Retinal pigment epithelial cell (primary cell): ENCODE measurements around the gene ALOX5AP.

Source experiments
- DNase-seq: peaks from one replicate; pipeline ENCODE4 v3.0.0-alpha.2; 2010; ENCODE audit warnings: low read depth
- H3K4me3 ChIP-seq: 2 replicates; pipeline ENCODE4 v1.5.1; 2011; ENCODE audit warnings: mild to moderate bottlenecking, low read length, control low read depth, moderate library complexity
- TF ChIP-seq, protein P1 (sequence below): conservative IDR thresholded peaks from 2 replicates; pipeline ENCODE4 v1.5.1; 2011; ENCODE audit warnings: low read depth, low read length, control low read depth, inconsistent platforms

Gene ALOX5AP

DNA sequence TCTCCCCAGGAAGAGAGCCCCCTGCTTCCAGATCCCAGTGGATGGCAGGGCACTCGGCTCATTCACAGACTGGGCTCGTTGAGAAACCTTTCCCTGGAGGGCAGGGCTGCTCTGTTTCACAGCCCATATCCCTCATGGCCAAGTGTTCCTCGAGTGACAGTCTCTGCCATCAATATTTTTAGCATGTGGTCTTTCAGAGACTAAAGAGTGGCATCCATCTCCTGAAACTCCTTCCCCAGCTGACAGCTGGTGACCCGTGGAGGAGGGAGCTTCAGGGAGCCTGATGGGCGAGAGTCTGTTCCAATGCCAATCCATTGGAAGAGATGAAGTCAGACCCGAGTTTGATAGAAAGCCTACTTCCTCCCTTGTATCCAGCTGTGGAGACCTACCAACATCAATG lies 30.7 kb upstream of the ALOX5AP start:
- TF ChIP-seq, protein P1, sequence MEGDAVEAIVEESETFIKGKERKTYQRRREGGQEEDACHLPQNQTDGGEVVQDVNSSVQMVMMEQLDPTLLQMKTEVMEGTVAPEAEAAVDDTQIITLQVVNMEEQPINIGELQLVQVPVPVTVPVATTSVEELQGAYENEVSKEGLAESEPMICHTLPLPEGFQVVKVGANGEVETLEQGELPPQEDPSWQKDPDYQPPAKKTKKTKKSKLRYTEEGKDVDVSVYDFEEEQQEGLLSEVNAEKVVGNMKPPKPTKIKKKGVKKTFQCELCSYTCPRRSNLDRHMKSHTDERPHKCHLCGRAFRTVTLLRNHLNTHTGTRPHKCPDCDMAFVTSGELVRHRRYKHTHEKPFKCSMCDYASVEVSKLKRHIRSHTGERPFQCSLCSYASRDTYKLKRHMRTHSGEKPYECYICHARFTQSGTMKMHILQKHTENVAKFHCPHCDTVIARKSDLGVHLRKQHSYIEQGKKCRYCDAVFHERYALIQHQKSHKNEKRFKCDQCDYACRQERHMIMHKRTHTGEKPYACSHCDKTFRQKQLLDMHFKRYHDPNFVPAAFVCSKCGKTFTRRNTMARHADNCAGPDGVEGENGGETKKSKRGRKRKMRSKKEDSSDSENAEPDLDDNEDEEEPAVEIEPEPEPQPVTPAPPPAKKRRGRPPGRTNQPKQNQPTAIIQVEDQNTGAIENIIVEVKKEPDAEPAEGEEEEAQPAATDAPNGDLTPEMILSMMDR, result no peak
- H3K4me3 ChIP-seq, result no peak overlapping the region
- no peak for DNase-seq

DNA sequence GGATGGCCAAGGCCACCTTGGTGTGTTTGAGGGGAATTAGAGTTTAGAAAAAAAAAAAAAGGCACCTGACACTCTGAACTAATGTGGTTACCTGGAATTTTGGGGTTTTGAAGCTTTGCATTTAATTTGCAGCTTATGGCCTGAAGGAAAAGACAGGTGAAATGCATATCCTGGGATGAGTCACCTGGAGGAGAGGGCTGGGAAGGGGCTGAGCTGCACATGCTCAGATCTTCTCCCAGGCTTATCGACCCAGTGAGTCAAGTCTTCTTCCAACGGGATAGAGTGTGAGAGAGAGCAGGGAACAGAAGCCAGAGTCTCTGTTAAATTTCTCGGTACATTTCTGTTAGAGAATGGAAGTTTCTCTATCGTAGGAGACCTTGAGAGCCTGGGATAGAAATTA lies 29.7 kb upstream of the ALOX5AP start:
- no peak overlapping the region for H3K4me3 ChIP-seq
- DNase-seq, result no peak
- TF ChIP-seq, protein P1, result no peak

DNA sequence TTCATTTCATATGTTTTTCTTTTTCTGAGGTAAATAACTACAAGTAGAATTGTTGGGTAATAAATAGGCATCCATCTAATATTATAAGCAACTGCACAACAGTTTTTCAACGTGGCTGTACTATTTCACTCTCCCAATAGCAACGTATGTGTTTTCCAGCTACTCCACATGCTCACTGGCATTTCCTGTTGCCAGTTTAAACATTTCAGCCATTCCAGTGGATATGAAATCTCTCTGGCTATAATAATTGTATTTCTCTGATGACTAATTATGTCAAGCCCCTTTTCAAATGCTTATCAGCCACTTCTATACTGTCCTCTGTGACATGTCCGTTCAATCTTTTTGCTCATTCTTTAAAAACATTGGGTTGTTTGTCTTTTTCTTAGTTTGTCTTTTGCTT lies 26.8 kb upstream of the ALOX5AP start:
- TF ChIP-seq, protein P1, result no peak
- DNase-seq, result no peak
- H3K4me3 ChIP-seq, result no peak overlapping the region

DNA sequence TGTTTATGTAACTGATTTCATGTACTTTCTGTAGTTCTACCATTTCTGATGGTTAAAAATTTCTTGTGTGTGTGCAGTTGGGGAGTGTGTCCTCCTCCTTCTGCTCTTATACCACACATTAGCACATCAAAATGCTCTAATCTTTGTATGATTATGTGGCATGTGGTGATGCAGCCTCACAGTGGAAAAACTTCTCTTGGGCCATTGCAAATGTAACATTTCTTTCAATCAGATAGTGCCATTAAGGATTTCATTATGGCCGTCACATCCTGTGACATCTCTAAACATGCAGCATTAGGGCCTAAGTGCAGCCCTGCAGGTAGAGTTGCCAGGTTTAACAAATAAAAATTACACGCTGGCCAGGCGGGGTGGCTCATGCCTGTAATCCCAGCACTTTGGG lies 24.9 kb upstream of the ALOX5AP start:
- H3K4me3 ChIP-seq, result no peak overlapping the region
- DNase-seq, result no peak
- TF ChIP-seq, protein P1, result no peak

DNA sequence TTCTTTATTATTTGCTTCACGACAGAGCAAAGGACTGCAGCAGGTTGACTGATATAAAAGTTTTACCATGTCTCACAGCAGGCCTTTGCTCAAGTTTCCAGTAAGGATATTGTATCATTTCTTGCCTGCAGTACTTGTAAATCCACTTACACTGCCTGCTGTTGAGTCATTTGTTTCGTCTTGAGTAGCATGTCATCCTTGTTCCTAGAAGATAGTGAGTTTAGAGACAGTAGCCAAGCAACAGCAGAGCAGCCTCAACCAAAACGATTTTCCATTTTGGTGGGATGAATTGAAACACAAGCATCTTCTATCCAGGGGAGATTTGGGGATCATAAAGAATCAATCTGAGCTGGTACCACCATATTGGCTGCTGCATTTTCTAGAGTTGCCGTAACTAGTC lies 24.0 kb upstream of the ALOX5AP start:
- TF ChIP-seq, protein P1, result no peak
- DNase-seq, result no peak
- H3K4me3 ChIP-seq, result no peak overlapping the region

DNA sequence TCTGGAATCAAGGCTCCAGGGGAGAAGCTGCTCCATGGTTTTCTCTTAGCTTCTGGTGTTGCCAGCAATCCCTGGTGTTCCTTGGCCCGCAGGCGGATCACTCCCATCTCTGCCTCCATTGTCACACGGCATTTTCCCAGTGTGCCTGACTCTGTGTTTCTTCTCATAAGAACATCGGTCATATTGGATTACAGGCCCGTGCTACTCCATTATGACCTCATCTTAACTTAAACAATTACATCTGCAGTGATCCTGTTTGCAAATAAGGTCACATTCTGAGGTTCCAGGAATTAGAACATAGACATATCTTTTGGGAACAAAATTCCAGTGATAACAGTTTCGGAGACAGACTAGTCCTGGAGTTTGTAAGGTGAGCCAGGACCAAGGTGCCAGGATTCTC lies 23.5 kb upstream of the ALOX5AP start:
- H3K4me3 ChIP-seq, result no peak overlapping the region
- no peak for DNase-seq
- TF ChIP-seq, protein P1, result no peak

DNA sequence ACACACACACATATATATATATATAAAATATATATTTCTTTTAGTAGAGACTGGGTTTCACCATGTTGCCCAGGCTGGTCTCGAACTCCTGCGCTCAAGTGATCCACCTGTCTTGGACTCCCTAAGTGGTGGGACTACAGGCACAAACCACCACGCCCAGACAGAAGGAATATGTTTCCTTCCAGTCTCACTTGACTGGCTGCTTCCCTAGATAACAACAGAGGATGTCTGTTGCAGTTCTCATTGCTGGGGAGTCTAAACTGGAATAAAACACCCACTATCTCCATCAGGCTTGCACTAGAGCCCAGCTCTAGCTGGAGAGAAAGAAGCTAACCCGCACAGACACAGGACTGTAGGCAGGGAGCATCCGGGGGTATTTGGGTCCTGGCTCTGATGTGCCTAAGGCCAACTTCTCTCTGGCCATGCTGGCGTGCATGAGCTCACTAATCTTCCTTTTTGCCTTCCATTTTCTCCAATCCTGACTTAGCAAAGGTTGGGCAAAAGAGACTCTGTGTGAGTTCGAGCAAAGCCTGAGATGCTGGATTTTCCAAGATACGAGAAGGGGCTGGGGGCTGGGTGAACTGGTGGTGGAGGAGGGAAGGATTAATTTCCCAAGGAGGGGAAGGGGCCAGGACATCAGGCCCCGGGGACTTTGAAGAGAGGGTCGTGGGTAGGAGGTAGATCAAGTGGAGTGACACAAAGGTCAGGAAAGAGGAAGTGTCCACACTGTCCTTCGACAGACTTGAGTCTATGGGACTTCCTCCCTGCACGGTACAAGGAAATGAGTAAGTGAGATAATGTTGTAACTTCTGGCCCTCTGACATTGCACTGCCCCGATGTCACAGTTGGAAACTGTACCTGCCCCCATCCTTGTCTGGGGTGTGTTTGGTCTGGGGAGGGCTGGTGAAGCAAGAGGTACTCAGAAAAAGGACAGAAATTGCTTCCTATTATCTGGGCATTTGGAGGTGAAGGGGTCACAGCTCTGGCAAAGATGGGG lies 22.5 kb upstream of the ALOX5AP start:
- DNase-seq, result no peak

More for the DNA sequence above, 22.5 kb upstream of the ALOX5AP start:
- TF ChIP-seq, protein P1, result no peak
- no peak overlapping the region for H3K4me3 ChIP-seq
